Activated CD8-positive, alpha-beta memory T cell treated with anti-CD3 and anti-CD28 coated beads, Interleukin-2, amount 50 U/mL, for 24 hours (primary cell): ENCODE results near the gene ABHD8.

Experiments used
- DNase-seq: peaks from one replicate; pipeline ENCODE4 v3.0.0-alpha.2; 2020; ENCODE audit errors: extremely low read depth

Gene ABHD8, protein sequence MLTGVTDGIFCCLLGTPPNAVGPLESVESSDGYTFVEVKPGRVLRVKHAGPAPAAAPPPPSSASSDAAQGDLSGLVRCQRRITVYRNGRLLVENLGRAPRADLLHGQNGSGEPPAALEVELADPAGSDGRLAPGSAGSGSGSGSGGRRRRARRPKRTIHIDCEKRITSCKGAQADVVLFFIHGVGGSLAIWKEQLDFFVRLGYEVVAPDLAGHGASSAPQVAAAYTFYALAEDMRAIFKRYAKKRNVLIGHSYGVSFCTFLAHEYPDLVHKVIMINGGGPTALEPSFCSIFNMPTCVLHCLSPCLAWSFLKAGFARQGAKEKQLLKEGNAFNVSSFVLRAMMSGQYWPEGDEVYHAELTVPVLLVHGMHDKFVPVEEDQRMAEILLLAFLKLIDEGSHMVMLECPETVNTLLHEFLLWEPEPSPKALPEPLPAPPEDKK

DNA sequence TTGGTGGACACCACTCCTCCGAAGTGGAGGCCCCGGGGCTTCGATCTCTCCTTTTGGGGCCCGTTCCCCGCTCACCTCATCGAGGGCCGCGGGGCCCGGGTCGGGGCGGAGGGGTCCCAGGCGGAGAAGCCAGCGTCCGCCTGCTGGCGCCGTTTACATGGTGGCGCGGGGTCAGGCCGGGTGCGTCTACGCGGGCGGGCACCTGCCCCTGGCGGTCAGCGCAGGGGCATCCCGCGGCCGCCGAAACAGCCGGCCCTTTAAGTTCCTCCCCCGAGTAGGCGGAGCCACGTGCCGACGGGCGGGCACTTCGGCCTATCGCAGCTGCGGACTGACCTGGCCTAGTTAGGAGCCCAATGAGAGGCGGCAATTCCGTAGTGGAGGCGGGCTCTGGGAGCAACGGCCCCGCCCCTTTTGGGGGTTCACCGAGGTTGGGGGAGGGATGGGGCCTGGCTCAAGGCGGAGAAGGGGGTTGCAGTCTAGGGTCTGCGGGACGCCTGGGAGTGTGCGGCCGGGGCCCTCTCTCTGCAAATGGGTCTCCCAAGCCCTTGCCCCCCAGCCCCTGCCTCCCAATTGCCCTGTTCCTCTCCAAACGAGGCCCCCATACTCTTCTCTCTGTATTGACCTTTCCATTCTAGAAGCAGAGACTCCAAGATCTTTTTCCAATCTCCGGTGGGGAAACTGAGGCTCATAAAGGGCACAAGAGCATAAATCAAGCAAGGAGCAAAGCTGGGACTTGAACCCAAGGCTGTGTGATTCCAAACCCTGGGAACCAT is at the start of gene ABHD8:
ABHD8 (minus strand) TSS at position 259 of the 773 bp plus-strand sequence. CDS start 1,809 bp downstream, outside the sequence.
- DNase-seq = peak; percentile 82

DNA sequence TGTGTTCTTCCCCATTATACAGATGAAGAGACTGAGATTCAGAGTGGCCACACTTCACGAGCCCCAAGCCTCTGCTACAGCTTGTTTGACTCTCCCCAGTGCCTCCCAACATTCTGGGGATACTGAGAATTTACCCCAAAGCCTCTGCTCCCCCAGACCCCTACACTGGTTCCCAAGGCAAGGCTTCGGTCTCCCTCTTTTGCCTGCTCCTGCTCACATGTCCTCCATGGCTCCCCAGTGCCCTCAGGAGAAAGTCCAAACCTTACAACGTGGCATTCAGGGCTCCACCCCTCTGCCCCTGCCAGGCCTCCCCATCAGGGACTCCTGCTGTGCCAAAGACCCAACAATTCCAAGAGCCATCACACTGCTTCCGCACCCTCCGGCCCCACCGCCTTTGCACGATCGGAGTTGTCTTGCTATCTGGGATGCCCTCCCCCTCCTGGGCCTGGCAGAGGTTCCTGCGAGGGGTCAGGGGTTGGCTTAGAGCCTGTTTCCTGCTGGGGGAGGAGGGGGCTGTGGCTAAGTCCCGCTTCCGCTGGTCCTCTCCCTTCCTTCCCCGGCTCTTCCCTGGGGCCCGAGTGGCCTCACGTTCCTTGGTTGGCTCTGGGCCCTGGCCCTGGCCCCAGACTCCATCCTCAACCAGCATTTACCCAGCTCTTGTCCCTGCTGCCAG is 49.5 kb upstream of the ABHD8 start:
- no peak for DNase-seq

- no peak for DNase-seq
Measured at GRCh38 chr19:17351815-17352435, 48.7 kb upstream of the ABHD8 start.

- DNase-seq = no peak
Measured at GRCh38 chr19:17348700-17349099, 45.5 kb upstream of the ABHD8 start.

DNA sequence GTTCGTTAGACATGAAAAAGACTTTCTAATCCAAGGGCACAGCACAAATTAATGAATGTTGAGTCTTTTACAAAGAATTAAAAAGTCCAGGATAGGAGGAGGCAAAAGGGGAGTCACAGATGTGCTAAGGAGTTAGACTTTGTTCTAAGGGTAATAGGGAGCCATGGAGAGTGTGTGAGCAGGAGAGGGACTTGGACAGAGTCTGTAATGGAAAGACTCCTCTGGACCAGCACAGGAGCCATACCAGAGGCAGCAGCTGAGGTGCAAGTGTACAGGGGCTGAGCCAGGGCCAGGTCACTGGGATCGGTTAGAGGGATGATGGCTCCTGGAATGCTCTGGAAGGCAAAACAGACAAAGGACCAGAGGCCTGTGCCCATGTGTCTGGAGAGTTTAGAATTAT is 44.7 kb upstream of the ABHD8 start:
- DNase-seq = no peak

DNA sequence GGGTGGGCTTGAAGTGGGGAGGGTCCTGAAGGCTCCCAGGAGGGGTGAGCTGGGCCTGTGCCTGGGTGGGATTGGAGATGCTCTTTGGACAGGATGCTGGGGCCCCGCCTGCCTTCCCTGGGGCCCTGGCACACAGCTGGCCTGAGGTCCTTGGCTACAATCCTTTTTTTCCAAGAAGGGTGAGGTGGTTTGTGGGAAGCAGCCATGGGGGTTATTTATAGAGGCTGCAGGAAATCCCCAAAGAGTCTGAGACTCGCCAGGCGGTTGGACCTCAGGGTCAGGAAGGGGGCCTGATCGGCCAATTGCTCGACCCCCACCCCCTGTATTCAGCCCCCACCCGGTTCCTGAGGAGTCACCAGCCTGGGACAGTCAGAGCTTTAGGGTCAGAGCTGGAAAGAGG is 44.1 kb upstream of the ABHD8 start:
- DNase-seq = no peak

- no peak for DNase-seq
Measured at GRCh38 chr19:17346109-17346671, 43.0 kb upstream of the ABHD8 start.

GRCh38 chr19:17341845-17342244 is 38.6 kb upstream of the ABHD8 start:
- DNase-seq = no peak

- DNase-seq = no peak
Measured at GRCh38 chr19:17341386-17341785, 38.2 kb upstream of the ABHD8 start.

DNA sequence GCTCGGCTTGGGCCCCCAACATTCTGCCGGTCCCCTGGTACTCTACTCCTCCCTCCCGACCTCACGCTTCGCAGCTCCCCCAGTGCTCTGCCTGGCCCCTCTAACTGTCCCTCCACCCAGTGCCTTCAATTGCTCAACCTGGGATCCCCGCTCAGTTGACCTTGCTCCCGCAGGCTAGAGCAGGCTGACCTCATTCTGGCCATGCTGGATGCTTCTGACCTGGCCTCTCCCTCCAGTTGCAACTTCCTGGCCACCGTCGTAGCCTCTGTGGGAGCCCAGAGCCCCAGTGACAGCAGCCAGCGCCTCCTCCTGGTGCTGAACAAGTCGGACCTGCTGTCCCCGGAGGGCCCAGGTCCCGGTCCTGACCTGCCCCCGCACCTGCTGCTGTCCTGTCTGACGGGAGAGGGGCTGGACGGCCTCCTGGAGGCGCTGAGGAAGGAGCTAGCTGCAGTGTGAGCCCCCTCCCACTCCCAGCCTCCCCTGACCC is 37.7 kb upstream of the ABHD8 start:
- DNase-seq = no peak

GRCh38 chr19:17340302-17340870 is 37.2 kb upstream of the ABHD8 start:
- no peak for DNase-seq

GRCh38 chr19:17339088-17339741 is 36.0 kb upstream of the ABHD8 start:
- no peak for DNase-seq

DNA sequence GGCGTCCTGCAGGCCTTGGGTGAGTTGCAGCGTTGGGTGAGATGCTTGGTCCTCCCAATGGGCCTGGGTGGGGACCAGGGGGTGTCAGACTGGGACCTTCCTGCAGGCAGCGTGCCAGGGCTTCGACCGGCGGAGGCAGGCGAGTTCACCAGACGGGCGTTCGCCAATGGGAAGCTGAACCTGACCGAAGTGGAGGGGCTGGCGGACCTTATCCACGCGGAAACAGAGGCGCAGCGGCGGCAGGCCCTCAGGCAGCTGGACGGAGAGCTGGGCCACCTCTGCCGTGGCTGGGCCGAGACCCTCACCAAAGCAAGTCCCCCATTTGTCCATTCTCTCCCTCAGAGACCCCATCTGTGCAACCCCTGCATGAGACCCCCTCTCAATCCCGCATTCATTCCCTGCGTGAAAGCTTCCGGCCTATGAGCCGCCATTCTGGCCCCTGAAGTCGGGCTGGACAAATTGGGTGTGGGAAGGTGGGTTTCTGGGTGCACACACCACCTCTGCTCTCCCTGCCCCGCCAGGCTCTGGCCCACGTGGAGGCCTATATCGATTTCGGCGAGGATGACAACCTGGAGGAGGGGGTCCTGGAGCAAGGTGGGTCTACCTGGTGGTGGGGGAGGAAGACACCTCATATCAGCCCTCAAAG is 35.3 kb upstream of the ABHD8 start:
- DNase-seq = no peak

- no peak for DNase-seq
Measured at GRCh38 chr19:17337675-17338432, 34.6 kb upstream of the ABHD8 start.

- DNase-seq = peak; percentile 95
Measured at GRCh38 chr19:17336872-17337674, 33.8 kb upstream of the ABHD8 start, which contains the start of gene GTPBP3. GTPBP3 (plus strand) TSS chr19:17337553; CDS start chr19:17337612, 59 bp downstream.

DNA sequence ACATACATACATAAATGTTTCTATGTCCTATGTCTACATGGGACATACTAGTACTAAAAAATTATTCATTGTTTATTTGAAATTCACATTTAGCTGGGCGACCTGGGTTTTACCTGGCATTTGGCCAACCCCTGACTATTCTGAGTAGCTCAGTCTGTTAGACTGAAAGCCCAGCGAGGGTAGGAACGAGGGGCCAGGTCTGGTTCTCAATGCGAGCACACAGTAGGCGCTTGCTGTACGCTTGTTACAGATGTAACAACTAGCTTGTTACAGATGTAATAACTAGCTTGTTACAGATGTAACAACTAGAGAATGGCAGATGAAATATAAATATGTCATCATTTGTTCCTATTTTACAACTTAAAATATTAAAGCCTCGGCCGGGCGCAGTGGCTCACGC is 32.4 kb upstream of the ABHD8 start:
- DNase-seq = no peak

- DNase-seq = peak; percentile 95
Measured at GRCh38 chr19:17334414-17335409, 31.5 kb upstream of the ABHD8 start, which contains the start of gene ANO8. ANO8 (minus strand) TSS chr19:17334855; CDS start chr19:17334670, 185 bp downstream.
